Fibroblast of lung (primary cell): ENCODE measurements around the gene SMC4.

Source experiments
- CTCF ChIP-seq, 2 donors: IDR thresholded peaks in 1 of 2; conservative IDR thresholded peaks in 1 of 2; 1 replicate in 1 of 2; 2 replicates in 1 of 2; pipeline ENCODE4 v1.5.1; 2011 to 2012; ENCODE audit warnings: low read length in 2 of 2, control low read depth in 1 of 2, inconsistent platforms in 1 of 2, low read depth in 1 of 2, mild to moderate bottlenecking in 1 of 2
- EZH2 ChIP-seq: IDR thresholded peaks from 2 replicates; pipeline ENCODE4 v1.5.1; 2012; ENCODE audit warnings: low read length, control low read depth, mild to moderate bottlenecking; ENCODE audit errors: missing control alignments

- no peak for TF ChIP-seq CTCF (conservative IDR thresholded peaks at IDR 0.05 in 1 of 2, IDR thresholded peaks at IDR 0.05 in 1 of 2; ENCODE audit: low read depth in 1 of 2, low read length in 2 of 2)
- TF ChIP-seq EZH2, result no peak
Observed at GRCh38 chr3:160474416-160474838, 75.0 kb downstream of the SMC4 start.
